ENCODE results near the gene SARNP. TPM values are rescaled to one million over a fixed set of nuclear protein-coding genes. Genes with fewer than 3 reads are reported as not detected.

Gene SARNP
- total RNA-seq, 1 donor from 2014 or later, result 85.7 TPM

GRCh38 chr12:55716582-55716957, 101.0 kb downstream of the SARNP start:
- DNase-seq (ENCODE audit: low spot score, unreplicated experiment), result no peak
- H3K4me3 Mint-ChIP-seq (ENCODE audit: low read depth), result peak overlapping the region; percentile 90
- TF ChIP-seq, protein P1, sequence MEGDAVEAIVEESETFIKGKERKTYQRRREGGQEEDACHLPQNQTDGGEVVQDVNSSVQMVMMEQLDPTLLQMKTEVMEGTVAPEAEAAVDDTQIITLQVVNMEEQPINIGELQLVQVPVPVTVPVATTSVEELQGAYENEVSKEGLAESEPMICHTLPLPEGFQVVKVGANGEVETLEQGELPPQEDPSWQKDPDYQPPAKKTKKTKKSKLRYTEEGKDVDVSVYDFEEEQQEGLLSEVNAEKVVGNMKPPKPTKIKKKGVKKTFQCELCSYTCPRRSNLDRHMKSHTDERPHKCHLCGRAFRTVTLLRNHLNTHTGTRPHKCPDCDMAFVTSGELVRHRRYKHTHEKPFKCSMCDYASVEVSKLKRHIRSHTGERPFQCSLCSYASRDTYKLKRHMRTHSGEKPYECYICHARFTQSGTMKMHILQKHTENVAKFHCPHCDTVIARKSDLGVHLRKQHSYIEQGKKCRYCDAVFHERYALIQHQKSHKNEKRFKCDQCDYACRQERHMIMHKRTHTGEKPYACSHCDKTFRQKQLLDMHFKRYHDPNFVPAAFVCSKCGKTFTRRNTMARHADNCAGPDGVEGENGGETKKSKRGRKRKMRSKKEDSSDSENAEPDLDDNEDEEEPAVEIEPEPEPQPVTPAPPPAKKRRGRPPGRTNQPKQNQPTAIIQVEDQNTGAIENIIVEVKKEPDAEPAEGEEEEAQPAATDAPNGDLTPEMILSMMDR (IDR thresholded peaks at IDR 0.05; ENCODE audit: unreplicated experiment), result no peak
- H3K9me3 Mint-ChIP-seq (ENCODE audit: low read depth), result no peaks in the 10 kb centered on the region
- peaks cover 15% of the 10 kb centered on the region for H3K4me1 Mint-ChIP-seq (ENCODE audit: low read depth)
- H3K27ac Mint-ChIP-seq, result peak overlapping the region; percentile 98
- peaks cover 2% of the 10 kb centered on the region for H3K36me3 Mint-ChIP-seq (ENCODE audit: insufficient read depth)
- peaks cover 23% of the 10 kb centered on the region for H3K27me3 Mint-ChIP-seq

DNA sequence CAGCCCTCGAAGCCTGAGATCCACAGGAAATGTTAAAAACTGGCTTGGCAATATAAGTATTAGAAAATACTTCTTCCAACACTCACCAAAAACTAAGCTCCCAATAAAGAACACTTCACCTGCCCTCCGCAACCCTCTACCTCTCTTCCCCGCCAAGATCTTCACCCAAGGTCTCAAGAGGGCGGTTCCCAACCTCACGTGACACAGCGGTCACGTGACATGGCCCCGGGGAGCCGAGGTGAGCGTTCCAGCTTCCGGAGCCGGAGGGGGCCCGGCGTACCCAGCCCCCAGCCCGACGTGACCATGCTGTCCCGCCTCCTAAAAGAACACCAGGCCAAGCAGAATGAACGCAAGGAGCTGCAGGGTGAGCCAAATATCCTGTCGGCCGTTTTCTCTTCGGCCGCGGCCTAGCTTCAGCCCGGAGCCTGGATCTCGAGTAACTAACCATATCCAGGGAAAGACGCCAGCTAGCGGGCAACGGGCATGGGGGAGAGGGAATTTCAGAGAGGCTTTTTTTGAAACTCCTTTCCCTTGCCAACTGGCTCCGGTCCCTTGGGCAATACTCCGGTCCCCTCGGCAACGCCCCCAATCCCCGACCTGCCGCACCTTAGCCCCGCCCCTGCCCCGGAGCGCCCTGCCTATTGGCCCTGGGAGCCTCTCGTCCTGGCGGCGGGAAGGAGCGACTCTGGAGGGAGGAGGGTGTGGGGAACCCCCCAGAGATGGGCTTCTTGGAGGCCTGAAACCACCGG, 101.5 kb downstream of the SARNP start, which contains the start of gene BLOC1S1:
TSS of gene BLOC1S1 (plus strand) at position 214 of the 749 bp plus-strand sequence. CDS start at position 220, 6 bp downstream.
- Mint-ChIP-seq H3K27ac (peak within 1 kb of the TSS; percentile 98), H3K4me1 (ENCODE audit: low read depth) (peaks cover 15% of the 10 kb centered on the region), H3K9me3 (ENCODE audit: low read depth) (no peaks in the 10 kb centered on the region), H3K4me3 (ENCODE audit: low read depth) (peak within 1 kb of the TSS; percentile 90), H3K36me3 (ENCODE audit: insufficient read depth) (peaks cover 2% of the 10 kb centered on the region), H3K27me3 (peaks cover 23% of the 10 kb centered on the region)
- DNase-seq (ENCODE audit: low spot score, unreplicated experiment), result peak; percentile 94
- TF ChIP-seq, protein P1 (IDR thresholded peaks at IDR 0.05; ENCODE audit: unreplicated experiment), result no peak

- TF ChIP-seq, protein P1 (IDR thresholded peaks at IDR 0.05; ENCODE audit: unreplicated experiment), result no peak
- Mint-ChIP-seq H3K9me3 (ENCODE audit: low read depth) (no peaks in the 10 kb centered on the region), H3K4me1 (ENCODE audit: low read depth) (peaks cover 15% of the 10 kb centered on the region), H3K36me3 (ENCODE audit: insufficient read depth) (peaks cover 2% of the 10 kb centered on the region), H3K4me3 (ENCODE audit: low read depth) (peak overlapping the region; percentile 90), H3K27me3 (peaks cover 30% of the 10 kb centered on the region), H3K27ac (peak overlapping the region; percentile 98)
- DNase-seq (ENCODE audit: low spot score, unreplicated experiment), result no peak
Measured at GRCh38 chr12:55715169-55715764, 102.3 kb downstream of the SARNP start.

- Mint-ChIP-seq H3K36me3 (ENCODE audit: insufficient read depth) (peaks cover 2% of the 10 kb centered on the region), H3K4me3 (ENCODE audit: low read depth) (no peak overlapping the region), H3K9me3 (ENCODE audit: low read depth) (no peaks in the 10 kb centered on the region), H3K27ac (no peak overlapping the region), H3K4me1 (ENCODE audit: low read depth) (peaks cover 15% of the 10 kb centered on the region), H3K27me3 (peaks cover 46% of the 10 kb centered on the region)
- TF ChIP-seq, protein P1 (IDR thresholded peaks at IDR 0.05; ENCODE audit: unreplicated experiment), result no peak
- no peak for DNase-seq (ENCODE audit: low spot score, unreplicated experiment)
Measured at GRCh38 chr12:55713721-55714120, 103.8 kb downstream of the SARNP start.

DNA sequence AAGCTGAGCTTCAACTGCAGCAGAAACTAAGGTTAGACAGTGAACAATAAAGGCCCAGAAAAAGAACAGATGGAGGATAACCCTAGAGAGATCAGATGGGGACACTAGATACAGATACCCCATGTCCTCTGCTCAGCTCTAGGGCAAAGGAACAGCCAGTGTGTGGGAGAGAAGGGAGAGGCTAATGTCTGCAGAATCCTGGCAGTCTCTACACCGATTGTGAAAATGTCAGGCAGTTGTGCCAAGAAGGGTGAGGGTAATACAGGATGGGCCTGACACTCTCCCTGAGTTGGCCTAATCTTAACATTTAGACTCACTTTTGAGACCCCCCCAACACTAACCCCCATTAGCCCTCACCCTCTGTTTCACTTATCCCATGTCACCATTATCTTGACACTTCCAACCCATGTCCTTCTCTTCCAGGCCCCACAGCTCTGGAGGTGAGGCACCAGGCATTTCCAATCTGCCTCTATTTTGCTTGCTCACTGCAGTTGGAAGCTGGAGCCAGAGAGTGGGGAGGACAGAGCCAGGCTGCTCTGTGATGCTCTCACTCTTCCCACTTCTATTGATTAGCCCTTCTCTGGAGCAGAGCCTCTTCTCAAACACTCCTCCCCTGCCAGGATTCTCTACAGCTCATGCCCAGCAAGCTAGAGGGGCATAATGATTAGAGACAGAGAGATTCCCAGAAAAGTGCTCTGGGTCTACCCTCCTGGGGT, 104.7 kb downstream of the SARNP start:
- H3K27me3 Mint-ChIP-seq, result peaks cover 55% of the 10 kb centered on the region
- H3K36me3 Mint-ChIP-seq (ENCODE audit: insufficient read depth), result peaks cover 2% of the 10 kb centered on the region
- H3K27ac Mint-ChIP-seq, result no peak overlapping the region
- H3K4me1 Mint-ChIP-seq (ENCODE audit: low read depth), result peaks cover 13% of the 10 kb centered on the region
- no peak for DNase-seq (ENCODE audit: low spot score, unreplicated experiment)
- TF ChIP-seq, protein P1 (IDR thresholded peaks at IDR 0.05; ENCODE audit: unreplicated experiment), result no peak
- H3K4me3 Mint-ChIP-seq (ENCODE audit: low read depth), result no peak overlapping the region
- no peaks in the 10 kb centered on the region for H3K9me3 Mint-ChIP-seq (ENCODE audit: low read depth)
